Measurements from ENCODE around the gene FHIT. TPM values are rescaled to one million over a fixed set of nuclear protein-coding genes. Genes with fewer than 3 reads are reported as not detected.

FHIT gene
- total and polyA plus RNA-seq, 10 of the 15 experiments (the other 5 are each of a cell fraction or from before 2014, with no cell fraction given), result 4.2 to 14.9 (median 9.4) TPM

DNA sequence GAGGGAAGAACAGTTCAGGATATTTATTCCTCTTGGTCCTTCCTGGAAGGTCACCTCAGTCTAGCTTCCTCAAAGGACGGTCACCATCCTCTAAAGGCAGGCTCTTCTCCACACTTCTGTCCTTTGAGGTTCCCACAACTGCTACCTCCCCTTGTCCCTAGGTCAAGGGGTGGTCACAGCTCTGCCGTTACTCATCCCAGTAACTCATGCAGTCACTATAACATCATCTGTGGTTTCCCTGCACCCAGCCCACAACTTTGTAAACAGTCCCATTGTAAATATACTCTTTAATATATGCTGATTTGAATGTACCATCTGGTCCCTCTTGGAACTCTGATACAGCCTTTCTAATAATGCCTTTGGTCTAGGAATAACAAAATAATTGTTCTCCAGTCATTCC is 887.4 kb downstream of the FHIT start (continued):
- TF ChIP-seq ATF7 (IDR thresholded peaks at IDR 0.05; ENCODE audit: low read depth), result no peak; the same call in 1 of the 2 replicates
- TF ChIP-seq NR2F1 (conservative IDR thresholded peaks at IDR 0.05), result peak; percentile 24; the same call in 1 of the 2 replicates
- TF ChIP-seq SUPT20H (IDR thresholded peaks at IDR 0.05; ENCODE audit: borderline replicate concordance, control insufficient read depth, low read depth, low read length), result no peak
- TF ChIP-seq NFIC (IDR thresholded peaks at IDR 0.05; ENCODE audit: low read depth, low read length), result peak; percentile 88; the same call in 1 of the 2 replicates
- no peak for TF ChIP-seq RCOR1 (conservative IDR thresholded peaks at IDR 0.05; ENCODE audit: low read depth, low read length)
- no peak for TF ChIP-seq TAF1 (IDR thresholded peaks at IDR 0.05; ENCODE audit: borderline replicate concordance, low read depth, low read length)
- TF ChIP-seq ETV6 (conservative IDR thresholded peaks at IDR 0.05 in 1 of 2, IDR thresholded peaks at IDR 0.05 in 1 of 2; ENCODE audit: borderline replicate concordance in 1 of 2, low read depth in 1 of 2), result peak in 1 of 2 experiments; percentile 65; a peak in 1 of 4 replicates
- TF ChIP-seq HCFC1 (IDR thresholded peaks at IDR 0.05; ENCODE audit: low read length), result no peak
- no peak for TF ChIP-seq EZH2 (IDR thresholded peaks at IDR 0.05; ENCODE audit: borderline replicate concordance, control insufficient read depth, low read depth, low read length)
- TF ChIP-seq, protein P1, sequence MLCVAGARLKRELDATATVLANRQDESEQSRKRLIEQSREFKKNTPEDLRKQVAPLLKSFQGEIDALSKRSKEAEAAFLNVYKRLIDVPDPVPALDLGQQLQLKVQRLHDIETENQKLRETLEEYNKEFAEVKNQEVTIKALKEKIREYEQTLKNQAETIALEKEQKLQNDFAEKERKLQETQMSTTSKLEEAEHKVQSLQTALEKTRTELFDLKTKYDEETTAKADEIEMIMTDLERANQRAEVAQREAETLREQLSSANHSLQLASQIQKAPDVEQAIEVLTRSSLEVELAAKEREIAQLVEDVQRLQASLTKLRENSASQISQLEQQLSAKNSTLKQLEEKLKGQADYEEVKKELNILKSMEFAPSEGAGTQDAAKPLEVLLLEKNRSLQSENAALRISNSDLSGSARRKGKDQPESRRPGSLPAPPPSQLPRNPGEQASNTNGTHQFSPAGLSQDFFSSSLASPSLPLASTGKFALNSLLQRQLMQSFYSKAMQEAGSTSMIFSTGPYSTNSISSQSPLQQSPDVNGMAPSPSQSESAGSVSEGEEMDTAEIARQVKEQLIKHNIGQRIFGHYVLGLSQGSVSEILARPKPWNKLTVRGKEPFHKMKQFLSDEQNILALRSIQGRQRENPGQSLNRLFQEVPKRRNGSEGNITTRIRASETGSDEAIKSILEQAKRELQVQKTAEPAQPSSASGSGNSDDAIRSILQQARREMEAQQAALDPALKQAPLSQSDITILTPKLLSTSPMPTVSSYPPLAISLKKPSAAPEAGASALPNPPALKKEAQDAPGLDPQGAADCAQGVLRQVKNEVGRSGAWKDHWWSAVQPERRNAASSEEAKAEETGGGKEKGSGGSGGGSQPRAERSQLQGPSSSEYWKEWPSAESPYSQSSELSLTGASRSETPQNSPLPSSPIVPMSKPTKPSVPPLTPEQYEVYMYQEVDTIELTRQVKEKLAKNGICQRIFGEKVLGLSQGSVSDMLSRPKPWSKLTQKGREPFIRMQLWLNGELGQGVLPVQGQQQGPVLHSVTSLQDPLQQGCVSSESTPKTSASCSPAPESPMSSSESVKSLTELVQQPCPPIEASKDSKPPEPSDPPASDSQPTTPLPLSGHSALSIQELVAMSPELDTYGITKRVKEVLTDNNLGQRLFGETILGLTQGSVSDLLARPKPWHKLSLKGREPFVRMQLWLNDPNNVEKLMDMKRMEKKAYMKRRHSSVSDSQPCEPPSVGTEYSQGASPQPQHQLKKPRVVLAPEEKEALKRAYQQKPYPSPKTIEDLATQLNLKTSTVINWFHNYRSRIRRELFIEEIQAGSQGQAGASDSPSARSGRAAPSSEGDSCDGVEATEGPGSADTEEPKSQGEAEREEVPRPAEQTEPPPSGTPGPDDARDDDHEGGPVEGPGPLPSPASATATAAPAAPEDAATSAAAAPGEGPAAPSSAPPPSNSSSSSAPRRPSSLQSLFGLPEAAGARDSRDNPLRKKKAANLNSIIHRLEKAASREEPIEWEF (IDR thresholded peaks at IDR 0.05; ENCODE audit: insufficient replicate concordance, low read depth, low read length), result no peak
- no peak for TF ChIP-seq HDGF (IDR thresholded peaks at IDR 0.05)
- TF ChIP-seq SMC3 (IDR thresholded peaks at IDR 0.05; ENCODE audit: borderline replicate concordance, low read length), result no peak
- TF ChIP-seq, protein P2, sequence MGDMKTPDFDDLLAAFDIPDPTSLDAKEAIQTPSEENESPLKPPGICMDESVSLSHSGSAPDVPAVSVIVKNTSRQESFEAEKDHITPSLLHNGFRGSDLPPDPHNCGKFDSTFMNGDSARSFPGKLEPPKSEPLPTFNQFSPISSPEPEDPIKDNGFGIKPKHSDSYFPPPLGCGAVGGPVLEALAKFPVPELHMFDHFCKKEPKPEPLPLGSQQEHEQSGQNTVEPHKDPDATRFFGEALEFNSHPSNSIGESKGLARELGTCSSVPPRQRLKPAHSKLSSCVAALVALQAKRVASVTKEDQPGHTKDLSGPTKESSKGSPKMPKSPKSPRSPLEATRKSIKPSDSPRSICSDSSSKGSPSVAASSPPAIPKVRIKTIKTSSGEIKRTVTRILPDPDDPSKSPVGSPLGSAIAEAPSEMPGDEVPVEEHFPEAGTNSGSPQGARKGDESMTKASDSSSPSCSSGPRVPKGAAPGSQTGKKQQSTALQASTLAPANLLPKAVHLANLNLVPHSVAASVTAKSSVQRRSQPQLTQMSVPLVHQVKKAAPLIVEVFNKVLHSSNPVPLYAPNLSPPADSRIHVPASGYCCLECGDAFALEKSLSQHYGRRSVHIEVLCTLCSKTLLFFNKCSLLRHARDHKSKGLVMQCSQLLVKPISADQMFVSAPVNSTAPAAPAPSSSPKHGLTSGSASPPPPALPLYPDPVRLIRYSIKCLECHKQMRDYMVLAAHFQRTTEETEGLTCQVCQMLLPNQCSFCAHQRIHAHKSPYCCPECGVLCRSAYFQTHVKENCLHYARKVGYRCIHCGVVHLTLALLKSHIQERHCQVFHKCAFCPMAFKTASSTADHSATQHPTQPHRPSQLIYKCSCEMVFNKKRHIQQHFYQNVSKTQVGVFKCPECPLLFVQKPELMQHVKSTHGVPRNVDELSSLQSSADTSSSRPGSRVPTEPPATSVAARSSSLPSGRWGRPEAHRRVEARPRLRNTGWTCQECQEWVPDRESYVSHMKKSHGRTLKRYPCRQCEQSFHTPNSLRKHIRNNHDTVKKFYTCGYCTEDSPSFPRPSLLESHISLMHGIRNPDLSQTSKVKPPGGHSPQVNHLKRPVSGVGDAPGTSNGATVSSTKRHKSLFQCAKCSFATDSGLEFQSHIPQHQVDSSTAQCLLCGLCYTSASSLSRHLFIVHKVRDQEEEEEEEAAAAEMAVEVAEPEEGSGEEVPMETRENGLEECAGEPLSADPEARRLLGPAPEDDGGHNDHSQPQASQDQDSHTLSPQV (IDR thresholded peaks at IDR 0.05), result no peak
- TF ChIP-seq MXI1 (IDR thresholded peaks at IDR 0.05; ENCODE audit: low read depth, low read length), result no peak
- TF ChIP-seq IKZF1 (conservative IDR thresholded peaks at IDR 0.05), result no peak
- TF ChIP-seq RFX5 (IDR thresholded peaks at IDR 0.05; ENCODE audit: low read depth, low read length), result no peak
- no peak for TF ChIP-seq RBBP5 (conservative IDR thresholded peaks at IDR 0.05)
- TF ChIP-seq, protein P3, sequence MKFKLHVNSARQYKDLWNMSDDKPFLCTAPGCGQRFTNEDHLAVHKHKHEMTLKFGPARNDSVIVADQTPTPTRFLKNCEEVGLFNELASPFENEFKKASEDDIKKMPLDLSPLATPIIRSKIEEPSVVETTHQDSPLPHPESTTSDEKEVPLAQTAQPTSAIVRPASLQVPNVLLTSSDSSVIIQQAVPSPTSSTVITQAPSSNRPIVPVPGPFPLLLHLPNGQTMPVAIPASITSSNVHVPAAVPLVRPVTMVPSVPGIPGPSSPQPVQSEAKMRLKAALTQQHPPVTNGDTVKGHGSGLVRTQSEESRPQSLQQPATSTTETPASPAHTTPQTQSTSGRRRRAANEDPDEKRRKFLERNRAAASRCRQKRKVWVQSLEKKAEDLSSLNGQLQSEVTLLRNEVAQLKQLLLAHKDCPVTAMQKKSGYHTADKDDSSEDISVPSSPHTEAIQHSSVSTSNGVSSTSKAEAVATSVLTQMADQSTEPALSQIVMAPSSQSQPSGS (IDR thresholded peaks at IDR 0.05; ENCODE audit: low read length), result no peak
- TF ChIP-seq JUNB (IDR thresholded peaks at IDR 0.05), result peak; percentile 92
